Caco-2 (cell line): Measurements from ENCODE around the gene TTBK2. TPM values are rescaled to one million over a fixed set of nuclear protein-coding genes. Genes with fewer than 3 reads are reported as not detected.

Source experiments
- BruUV-seq: library from RNA; stranded (reverse); fragments of 400-500 nt; replicated peaks from 2 replicates; lab custom pipeline; 2021; lab: Mats Ljungman, UMichigan
- CTCF ChIA-PET: fragments of 300-600 bp; sonication (Branson Sonifier 250); formaldehyde crosslinking; loops from one replicate; lab custom pipeline; 2022; ENCODE audit warnings: antibody characterized with exemption; lab: Charles Lee
- POLR2A ChIA-PET: fragments of 300-600 bp; sonication (Branson Sonifier 250); formaldehyde crosslinking; loops from one replicate; lab custom pipeline; 2022; ENCODE audit warnings: antibody characterized with exemption; lab: Charles Lee
- DNase-seq, 2 experiments: peaks; one replicate each; pipeline versions ENCODE4 v3.0.0 to v3.0.0-alpha.2; 2020 to 2022
- H3K27me3 ChIP-seq: replicated peaks from 2 replicates; pipeline ENCODE4 v1.6.0; 2011; ENCODE audit warnings: low read length; ENCODE audit not compliant: control insufficient read depth, insufficient read depth
- H3K36me3 ChIP-seq: 2 replicates; pipeline ENCODE4 v1.5.1; 2011; ENCODE audit warnings: low read length; ENCODE audit not compliant: control insufficient read depth, insufficient read depth
- H3K4me1 ChIP-seq: fragments of 250-450 bp; sonication (Bioruptor Pico); 2 replicates; pipeline ENCODE4 v1.5.1; 2020; ENCODE audit warnings: mild to moderate bottlenecking
- H3K4me3 ChIP-seq: 2 replicates; pipeline ENCODE4 v1.5.1; 2011; ENCODE audit warnings: low read depth, mild to moderate bottlenecking, control low read depth, low read length
- H3K9me3 ChIP-seq: fragments of 250-450 bp; sonication (Bioruptor Pico); 2 replicates; pipeline ENCODE4 v1.5.1; 2020; ENCODE audit warnings: mild to moderate bottlenecking, moderate library complexity
- H3K27ac Mint-ChIP-seq: one replicate; pipeline ENCODE4 v1.8.0; 2022; ENCODE audit warnings: mixed read lengths; ENCODE audit not compliant: unreplicated experiment
- H3K27me3 Mint-ChIP-seq: one replicate; pipeline ENCODE4 v1.8.0; 2022; ENCODE audit warnings: mixed read lengths; ENCODE audit not compliant: insufficient read depth, unreplicated experiment
- H3K36me3 Mint-ChIP-seq: one replicate; pipeline ENCODE4 v1.8.0; 2022; ENCODE audit warnings: mild to moderate bottlenecking, mixed read lengths; ENCODE audit not compliant: insufficient read depth, unreplicated experiment
- H3K4me1 Mint-ChIP-seq: one replicate; pipeline ENCODE4 v1.8.0; 2022; ENCODE audit warnings: low read depth, mixed read lengths; ENCODE audit not compliant: unreplicated experiment
- H3K4me3 Mint-ChIP-seq: one replicate; pipeline ENCODE4 v1.8.0; 2022; ENCODE audit warnings: mild to moderate bottlenecking, moderate library complexity, mixed read lengths; ENCODE audit not compliant: unreplicated experiment
- H3K9me3 Mint-ChIP-seq: one replicate; pipeline ENCODE4 v1.8.0; 2022; ENCODE audit warnings: mixed read lengths; ENCODE audit not compliant: unreplicated experiment
- CTCF ChIP-seq, 2 experiments: fragments of 200-600 bp in 1 of 2; IDR thresholded peaks; 1 replicate in 1 of 2; 2 replicates in 1 of 2; pipeline versions ENCODE4 v1.5.1 to v1.8.0; 2011 to 2022; ENCODE audit warnings: antibody characterized with exemption in 1 of 2, control low read depth in 1 of 2, inconsistent platforms in 1 of 2, low read depth in 1 of 2, low read length in 1 of 2, mild to moderate bottlenecking in 1 of 2, moderate library complexity in 1 of 2; ENCODE audit not compliant: insufficient read depth in 1 of 2, severe bottlenecking in 1 of 2, unreplicated experiment in 1 of 2
- intact Hi-C: fragments of 100-400 bp; cut with micrococcal nuclease; formaldehyde crosslinking; loops from one replicate; pipeline ENCODE4 v1.10.0; 2022; ENCODE audit not compliant: unreplicated experiment
- total RNA-seq: library from RNA; stranded (reverse); gene quantifications from 2 replicates; pipeline ENCODE4 v1.2.3, GENCODE V29; 2022

Gene TTBK2
- total RNA-seq, 1 experiment from 2014 or later = 10.1 TPM

- BruUV-seq = no TSS peak
- Mint-ChIP-seq H3K4me1 (no peaks in the 10 kb centered on the region), H3K9me3 (no peaks in the 10 kb centered on the region), H3K27ac (no peak overlapping the region), H3K4me3 (no peak overlapping the region), H3K27me3 (no peaks in the 10 kb centered on the region), H3K36me3 (peaks cover 45% of the 10 kb centered on the region)
- Histone ChIP-seq H3K4me3 (no peak overlapping the region), H3K9me3 (no peaks in the 10 kb centered on the region), H3K4me1 (no peaks in the 10 kb centered on the region), H3K27me3 (no peaks in the 10 kb centered on the region), H3K36me3 (peaks cover 4% of the 10 kb centered on the region)
- no peak for DNase-seq
- intact Hi-C loops = no loop called here
- POLR2A ChIA-PET = no interaction called here
- CTCF ChIA-PET = no interaction called here
- TF ChIP-seq CTCF (IDR thresholded peaks at IDR 0.05; ENCODE audit: insufficient read depth in 1 of 2, low read depth in 1 of 2, low read length in 1 of 2, severe bottlenecking in 1 of 2, unreplicated experiment in 1 of 2) = no peak
Measured at GRCh38 chr15:42726114-42726513, 194.5 kb downstream of the TTBK2 start.

GRCh38 chr15:42725331-42725903, 195.2 kb downstream of the TTBK2 start:
- H3K4me1 Mint-ChIP-seq = peaks cover under 1% of the 10 kb centered on the region
- Histone ChIP-seq H3K9me3 (no peaks in the 10 kb centered on the region), H3K4me3 (no peak overlapping the region), H3K4me1 (no peaks in the 10 kb centered on the region), H3K36me3 (peaks cover 2% of the 10 kb centered on the region), H3K27me3 (no peaks in the 10 kb centered on the region)
- no peaks in the 10 kb centered on the region for H3K27me3 Mint-ChIP-seq
- TF ChIP-seq CTCF (IDR thresholded peaks at IDR 0.05; ENCODE audit: insufficient read depth in 1 of 2, low read depth in 1 of 2, low read length in 1 of 2, severe bottlenecking in 1 of 2, unreplicated experiment in 1 of 2) = no peak
- H3K27ac Mint-ChIP-seq = no peak overlapping the region
- no TSS peak for BruUV-seq
- no peaks in the 10 kb centered on the region for H3K9me3 Mint-ChIP-seq
- ChIA-PET POLR2A (no interaction called here), CTCF (no interaction called here)
- intact Hi-C loops = no loop called here
- H3K4me3 Mint-ChIP-seq = no peak overlapping the region
- no peak for DNase-seq
- peaks cover 46% of the 10 kb centered on the region for H3K36me3 Mint-ChIP-seq

DNA sequence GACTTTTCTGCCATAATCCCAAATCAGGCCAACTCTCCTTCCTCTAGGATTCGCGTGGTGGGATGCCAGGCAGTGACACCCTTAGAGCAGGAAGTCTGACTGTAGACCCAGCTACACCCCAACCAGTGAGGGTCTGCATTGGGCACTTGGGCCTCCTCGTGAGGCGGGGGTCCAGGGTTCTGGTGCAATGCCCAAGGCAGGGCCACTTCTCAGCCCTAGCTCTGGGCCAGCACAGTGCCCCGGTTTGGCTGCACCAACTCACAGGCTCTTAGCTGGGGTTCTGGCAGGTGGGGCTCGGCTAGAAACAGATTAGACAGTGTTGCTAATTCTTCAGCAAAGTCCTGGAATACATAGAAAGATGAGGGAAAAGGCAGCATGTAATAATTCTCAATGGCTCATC, 196.3 kb downstream of the TTBK2 start:
- BruUV-seq = no TSS peak
- no peak for TF ChIP-seq CTCF (IDR thresholded peaks at IDR 0.05; ENCODE audit: insufficient read depth in 1 of 2, low read depth in 1 of 2, low read length in 1 of 2, severe bottlenecking in 1 of 2, unreplicated experiment in 1 of 2)
- peaks cover 47% of the 10 kb centered on the region for H3K36me3 Mint-ChIP-seq

More for the DNA sequence above, 196.3 kb downstream of the TTBK2 start:
- ChIA-PET CTCF (no interaction called here), POLR2A (no interaction called here)
- H3K9me3 ChIP-seq = no peaks in the 10 kb centered on the region
- intact Hi-C loops = no loop called here
- Mint-ChIP-seq H3K27ac (no peak overlapping the region), H3K4me3 (no peak overlapping the region), H3K4me1 (peaks cover 7% of the 10 kb centered on the region), H3K9me3 (no peaks in the 10 kb centered on the region), H3K27me3 (no peaks in the 10 kb centered on the region)
- no peaks in the 10 kb centered on the region; the same call in none of the 2 replicates for H3K36me3 ChIP-seq
- H3K27me3 ChIP-seq = no peaks in the 10 kb centered on the region
- H3K4me3 ChIP-seq = no peak overlapping the region
- DNase-seq = no peak
- no peaks in the 10 kb centered on the region for H3K4me1 ChIP-seq
